H9 (cell line): ENCODE measurements around the gene UNC5C. TPM values are rescaled to one million over a fixed set of nuclear protein-coding genes. Genes with fewer than 3 reads are reported as not detected.

Experiments used
- DNase-seq: peaks from one replicate; pipeline ENCODE4 v3.0.0-alpha.2; 2017
- H2AFZ ChIP-seq: one replicate; pipeline ENCODE4 v1.6.1; 2013; ENCODE audit warnings: mild to moderate bottlenecking, low read length, control low read depth, moderate library complexity
- H2AK5ac ChIP-seq: 2 replicates; pipeline ENCODE4 v1.6.1; 2013; ENCODE audit warnings: low read length, control low read depth, mixed read lengths; ENCODE audit not compliant: insufficient read length
- H2BK120ac ChIP-seq: one replicate; pipeline ENCODE4 v1.6.1; 2013; ENCODE audit warnings: low read depth, mild to moderate bottlenecking, low read length, control low read depth, inconsistent platforms; ENCODE audit not compliant: poor library complexity, severe bottlenecking
- H2BK12ac ChIP-seq: 2 replicates; pipeline ENCODE4 v1.6.1; 2013; ENCODE audit warnings: low read length, control low read depth, mixed read lengths, low read depth; ENCODE audit not compliant: insufficient read length
- H2BK15ac ChIP-seq: 2 replicates; pipeline ENCODE4 v1.6.1; 2013; ENCODE audit warnings: low read depth, low read length, control low read depth
- H2BK20ac ChIP-seq: one replicate; pipeline ENCODE4 v1.6.1; 2013; ENCODE audit warnings: low read depth, mild to moderate bottlenecking, low read length, control low read depth, inconsistent platforms; ENCODE audit not compliant: poor library complexity, severe bottlenecking
- H2BK5ac ChIP-seq: 2 replicates; pipeline ENCODE4 v1.6.1; 2013; ENCODE audit warnings: low read length, control low read depth, mixed read lengths; ENCODE audit not compliant: insufficient read length
- H3K14ac ChIP-seq: 2 replicates; pipeline ENCODE4 v1.6.1; 2013; ENCODE audit warnings: low read length, control low read depth; ENCODE audit not compliant: insufficient read depth
- H3K18ac ChIP-seq: 2 replicates; pipeline ENCODE4 v1.6.1; 2013; ENCODE audit warnings: low read depth, mild to moderate bottlenecking, mixed read lengths, low read length, control low read depth; ENCODE audit not compliant: insufficient read length
- H3K23ac ChIP-seq: 2 replicates; pipeline ENCODE4 v1.6.1; 2013; ENCODE audit warnings: low read length, control low read depth, mixed read lengths, low read depth; ENCODE audit not compliant: insufficient read length
- H3K23me2 ChIP-seq: 2 replicates; pipeline ENCODE4 v1.6.1; 2013; ENCODE audit warnings: low read depth, mild to moderate bottlenecking, mixed read lengths, low read length, control low read depth; ENCODE audit not compliant: insufficient read length, poor library complexity, severe bottlenecking
- H3K27ac ChIP-seq: 2 replicates; pipeline ENCODE4 v1.5.1; 2013; ENCODE audit warnings: low read length, control low read depth, mixed read lengths, low read depth; ENCODE audit not compliant: insufficient read length
- H3K27me3 ChIP-seq: 2 replicates; pipeline ENCODE4 v1.6.1; 2013; ENCODE audit warnings: low read length, control low read depth, inconsistent platforms; ENCODE audit not compliant: insufficient read depth
- H3K4ac ChIP-seq: 2 replicates; pipeline ENCODE4 v1.6.1; 2013; ENCODE audit warnings: low read depth, mild to moderate bottlenecking, control low read depth, inconsistent platforms, low read length, moderate library complexity
- H3K4me1 ChIP-seq: 2 replicates; pipeline ENCODE4 v1.6.1; 2013; ENCODE audit warnings: low read length, control low read depth, inconsistent platforms; ENCODE audit not compliant: insufficient read depth
- H3K4me2 ChIP-seq: 2 replicates; pipeline ENCODE4 v1.6.1; 2013; ENCODE audit warnings: low read length, control low read depth, mixed read lengths; ENCODE audit not compliant: insufficient read length, insufficient read depth
- H3K56ac ChIP-seq: 2 replicates; pipeline ENCODE4 v1.6.1; 2013; ENCODE audit warnings: low read depth, mild to moderate bottlenecking, mixed read lengths, low read length, control low read depth; ENCODE audit not compliant: insufficient read length
- H3K79me1 ChIP-seq: 2 replicates; pipeline ENCODE4 v1.6.1; 2013; ENCODE audit warnings: low read depth, mild to moderate bottlenecking, moderate library complexity, low read length, control low read depth, inconsistent platforms; ENCODE audit not compliant: insufficient read depth, poor library complexity, severe bottlenecking
- H3K79me2 ChIP-seq: 2 replicates; pipeline ENCODE4 v1.6.1; 2013; ENCODE audit warnings: low read length, control low read depth, inconsistent platforms; ENCODE audit not compliant: insufficient read depth
- H3K9ac ChIP-seq: 2 replicates; pipeline ENCODE4 v1.6.1; 2013; ENCODE audit warnings: low read length, control low read depth, mixed read lengths; ENCODE audit not compliant: insufficient read length; ENCODE audit errors: extremely low read depth
- H3K9me3 ChIP-seq: one replicate; pipeline ENCODE4 v1.6.1; 2013; ENCODE audit warnings: low read depth, low read length, inconsistent platforms; ENCODE audit not compliant: control insufficient read depth
- H3T11ph ChIP-seq: one replicate; pipeline ENCODE4 v1.6.1; 2013; ENCODE audit warnings: mild to moderate bottlenecking, low read length, control low read depth, inconsistent platforms
- H4K20me1 ChIP-seq: one replicate; pipeline ENCODE4 v1.6.1; 2013; ENCODE audit not compliant: control insufficient read depth, insufficient read length, insufficient read depth
- H4K5ac ChIP-seq: 2 replicates; pipeline ENCODE4 v1.6.1; 2013; ENCODE audit warnings: low read depth, mild to moderate bottlenecking, mixed read lengths, low read length, control low read depth; ENCODE audit not compliant: insufficient read length
- H4K8ac ChIP-seq: replicated peaks from 2 replicates; pipeline ENCODE4 v1.6.1; 2013; ENCODE audit warnings: low read length, control low read depth, mixed read lengths, low read depth; ENCODE audit not compliant: insufficient read length
- H4K91ac ChIP-seq: 2 replicates; pipeline ENCODE4 v1.6.1; 2013; ENCODE audit warnings: low read depth, mild to moderate bottlenecking, moderate library complexity, mixed read lengths, low read length, control low read depth; ENCODE audit not compliant: insufficient read length
- H3K27ac Mint-ChIP-seq, 3 experiments: 2 replicates in 2 of 3; 3 replicates in 1 of 3; pipeline ENCODE4 v1.8.0; 2020 to 2021; ENCODE audit warnings: mixed read lengths in 3 of 3, mild to moderate bottlenecking in 1 of 3, moderate library complexity in 1 of 3
- H3K27me3 Mint-ChIP-seq: 2 replicates; pipeline ENCODE4 v1.8.0; 2021; ENCODE audit warnings: low read depth, mild to moderate bottlenecking, moderate library complexity, mixed read lengths
- H3K36me3 Mint-ChIP-seq, 3 experiments: 2 replicates in 2 of 3; 3 replicates in 1 of 3; pipeline ENCODE4 v1.8.0; 2020 to 2021; ENCODE audit warnings: low read depth in 3 of 3, mixed read lengths in 3 of 3; ENCODE audit not compliant: insufficient read depth in 1 of 3
- H3K4me1 Mint-ChIP-seq, 2 experiments: 2 replicates each; pipeline ENCODE4 v1.8.0; 2020; ENCODE audit warnings: mixed read lengths in 2 of 2
- H3K4me3 Mint-ChIP-seq, 2 experiments: 2 replicates in 1 of 2; 3 replicates in 1 of 2; pipeline ENCODE4 v1.8.0; 2020 to 2021; ENCODE audit warnings: mild to moderate bottlenecking in 2 of 2, mixed read lengths in 2 of 2, moderate library complexity in 1 of 2
- H3K9me3 Mint-ChIP-seq, 2 experiments: 2 replicates in 1 of 2; 3 replicates in 1 of 2; pipeline ENCODE4 v1.8.0; 2020; ENCODE audit warnings: mild to moderate bottlenecking in 2 of 2, mixed read lengths in 2 of 2, moderate library complexity in 1 of 2
- CTCF ChIP-seq: fragments of 200-600 bp; sonication (generic); conservative IDR thresholded peaks from 3 replicates; pipeline ENCODE4 v1.8.0; 2021; ENCODE audit warnings: antibody characterized with exemption, mild to moderate bottlenecking
- total RNA-seq: library from RNA; stranded (reverse); gene quantifications from 2 replicates; pipeline ENCODE4 v1.2.1, GENCODE V29; 2021

Gene UNC5C
- total RNA-seq, 1 experiment from 2014 or later, result not detected

- Histone ChIP-seq H2AK5ac (no peak overlapping the region), H3K27ac (no peak overlapping the region), H3K9me3 (no peaks in the 10 kb centered on the region), H2AFZ (no peak overlapping the region), H3K18ac (no peak overlapping the region), H3K27me3 (no peaks in the 10 kb centered on the region), H4K91ac (no peak overlapping the region), H3K4me1 (no peaks in the 10 kb centered on the region), H3K23me2 (no peaks in the 10 kb centered on the region), H3K14ac (no peak overlapping the region), H3K79me2 (no peaks in the 10 kb centered on the region), H4K8ac (no peak overlapping the region), H3K9ac (no peak overlapping the region), H4K20me1 (no peaks in the 10 kb centered on the region), H3T11ph (no peak overlapping the region), H2BK12ac (no peak overlapping the region), H2BK5ac (no peak overlapping the region), H3K23ac (no peak overlapping the region), H2BK15ac (no peak overlapping the region), H3K79me1 (no peaks in the 10 kb centered on the region), H2BK120ac (no peak overlapping the region), H4K5ac (no peak overlapping the region), H3K4ac (no peak overlapping the region), H3K4me2 (no peak overlapping the region), H3K56ac (no peak overlapping the region), H2BK20ac (no peak overlapping the region)
- Mint-ChIP-seq H3K36me3 (no peaks in the 10 kb centered on the region), H3K4me3 (no peak overlapping the region), H3K27ac (no peak overlapping the region), H3K9me3 (no peaks in the 10 kb centered on the region; a peak in 1 of 5 replicates), H3K27me3 (peaks cover 21% of the 10 kb centered on the region), H3K4me1 (peaks cover 22 to 24% of the 10 kb centered on the region in 2 experiments)
- TF ChIP-seq CTCF, result no peak
- no peak for DNase-seq
Measured at GRCh38 chr4:95398217-95398616, 150.6 kb downstream of the UNC5C start.
